GM23338 (cell line): ENCODE measurements around the gene GRIA4. TPM values are rescaled to one million over a fixed set of nuclear protein-coding genes. Genes with fewer than 3 reads are reported as not detected.

Experiments
- ATAC-seq: fragments of 200-7000 bp; cut with Tn5 transposase; 3 replicates; pipeline ENCODE4 v1.9.1; 2020
- DNase-seq: peaks from one replicate; pipeline ENCODE4 v3.0.0-alpha.2; 2015; ENCODE audit warnings: low spot score
- H2AFZ ChIP-seq: fragments of 200-600 bp; sonication (generic); 2 replicates; pipeline ENCODE4 v1.8.0; 2016; ENCODE audit warnings: antibody characterized with exemption, mild to moderate bottlenecking, moderate library complexity
- H3F3A ChIP-seq: fragments of 200-600 bp; sonication (generic); replicated peaks from 2 replicates; pipeline ENCODE4 v1.8.0; 2017; ENCODE audit warnings: antibody characterized with exemption, mixed run types, low read depth
- H3K27ac ChIP-seq: fragments of 200-600 bp; sonication (generic); 2 replicates; pipeline ENCODE4 v1.6.1; 2016; ENCODE audit warnings: low read depth
- H3K27me3 ChIP-seq: fragments of 200-600 bp; sonication (generic); 2 replicates; pipeline ENCODE4 v1.8.0; 2016; ENCODE audit warnings: mild to moderate bottlenecking, mixed run types, moderate library complexity; ENCODE audit not compliant: insufficient read depth
- H3K36me3 ChIP-seq: fragments of 200-600 bp; sonication (generic); 2 replicates; pipeline ENCODE4 v1.8.0; 2016; ENCODE audit warnings: mild to moderate bottlenecking; ENCODE audit not compliant: insufficient read depth
- H3K4me1 ChIP-seq: fragments of 200-600 bp; sonication (generic); 2 replicates; pipeline ENCODE4 v1.8.0; 2016; ENCODE audit warnings: mild to moderate bottlenecking, moderate library complexity; ENCODE audit not compliant: insufficient read depth
- H3K4me2 ChIP-seq: fragments of 200-600 bp; sonication (generic); 2 replicates; pipeline ENCODE4 v1.7.1; 2017; ENCODE audit warnings: mixed run types
- H3K4me3 ChIP-seq: fragments of 200-600 bp; sonication (generic); 2 replicates; pipeline ENCODE4 v1.6.1; 2016; ENCODE audit warnings: mixed run types
- H3K79me2 ChIP-seq: fragments of 200-600 bp; sonication (generic); replicated peaks from 2 replicates; pipeline ENCODE4 v1.8.0; 2017; ENCODE audit warnings: mild to moderate bottlenecking; ENCODE audit not compliant: insufficient read depth
- H3K9me2 ChIP-seq: fragments of 200-600 bp; sonication (generic); 2 replicates; pipeline ENCODE4 v1.8.0; 2017; ENCODE audit not compliant: insufficient read depth
- H4K20me1 ChIP-seq: fragments of 200-600 bp; sonication (generic); replicated peaks from 2 replicates; pipeline ENCODE4 v1.8.0; 2017; ENCODE audit warnings: mild to moderate bottlenecking; ENCODE audit not compliant: insufficient read depth
- H3K27ac Mint-ChIP-seq: 2 replicates; pipeline ENCODE4 v1.8.0; 2020; ENCODE audit warnings: inconsistent platforms, mild to moderate bottlenecking, moderate library complexity, mixed read lengths
- H3K27me3 Mint-ChIP-seq: 3 replicates; pipeline ENCODE4 v1.8.0; 2022; ENCODE audit warnings: low read depth, mild to moderate bottlenecking, moderate library complexity, mixed read lengths, inconsistent platforms; ENCODE audit not compliant: insufficient read depth, poor library complexity
- H3K36me3 Mint-ChIP-seq: 3 replicates; pipeline ENCODE4 v1.8.0; 2021; ENCODE audit warnings: low read depth, mild to moderate bottlenecking, inconsistent platforms, moderate library complexity, mixed read lengths
- H3K4me1 Mint-ChIP-seq: 3 replicates; pipeline ENCODE4 v1.8.0; 2020; ENCODE audit warnings: mild to moderate bottlenecking, inconsistent platforms, mixed read lengths
- H3K4me3 Mint-ChIP-seq: 3 replicates; pipeline ENCODE4 v1.8.0; 2021; ENCODE audit warnings: moderate library complexity, mild to moderate bottlenecking, inconsistent platforms, mixed read lengths
- H3K9me3 Mint-ChIP-seq: 3 replicates; pipeline ENCODE4 v1.8.0; 2020; ENCODE audit warnings: moderate library complexity, mild to moderate bottlenecking, inconsistent platforms, mixed read lengths
- CREB1 ChIP-seq: fragments of 250-450 bp; sonication (Bioruptor Pico); IDR thresholded peaks from 2 replicates; pipeline ENCODE4 v1.5.0; 2020; ENCODE audit warnings: low read depth, mild to moderate bottlenecking, moderate library complexity
- EZH2 ChIP-seq: fragments of 200-600 bp; sonication (generic); IDR thresholded peaks from one replicate; pipeline ENCODE4 v1.8.0; 2017; ENCODE audit warnings: antibody characterized with exemption, mild to moderate bottlenecking, low read depth; ENCODE audit not compliant: unreplicated experiment
- NANOG ChIP-seq: IDR thresholded peaks from 2 replicates; pipeline ENCODE4 v1.6.1; 2016; ENCODE audit warnings: antibody characterized with exemption, borderline replicate concordance
- POLR2AphosphoS5 ChIP-seq: IDR thresholded peaks from 2 replicates; pipeline ENCODE4 v1.6.1; 2016; ENCODE audit warnings: antibody characterized with exemption, low read depth
- REST ChIP-seq: IDR thresholded peaks from one replicate; pipeline ENCODE4 v1.6.1; 2018; ENCODE audit warnings: antibody characterized with exemption; ENCODE audit not compliant: unreplicated experiment
- STAT1 ChIP-seq: IDR thresholded peaks from one replicate; pipeline ENCODE4 v1.6.1; 2016; ENCODE audit warnings: antibody characterized with exemption; ENCODE audit not compliant: unreplicated experiment
- ZNF114 ChIP-seq: fragments of 250-450 bp; sonication (Bioruptor Pico); IDR thresholded peaks from 2 replicates; pipeline ENCODE4 v1.5.0; 2020; ENCODE audit warnings: mild to moderate bottlenecking, moderate library complexity
- ZNF331 ChIP-seq: fragments of 250-450 bp; sonication (Bioruptor Pico); IDR thresholded peaks from 2 replicates; pipeline ENCODE4 v1.5.0; 2020; ENCODE audit warnings: low read depth, mild to moderate bottlenecking, moderate library complexity
- polyA plus RNA-seq: library from polyadenylated mRNA; unstranded; fragments of >200 nt; fragmentation: Nextera tagmentation; extraction: Ambion mirVana; gene quantifications from 2 replicates; pipeline ENCODE4 v1.2.1, GENCODE V29; 2016
- total RNA-seq: library from RNA; depleted of rRNA; stranded (reverse); fragments of >200 nt; shearing (Covaris generic); gene quantifications from 2 replicates; pipeline ENCODE4 v1.2.3, GENCODE V29; 2014
- TF ChIP-seq, protein P1 (sequence below): IDR thresholded peaks from 2 replicates; pipeline ENCODE4 v1.6.1; 2016; ENCODE audit warnings: antibody characterized with exemption
- TF ChIP-seq, protein P2 (sequence below), 2 experiments: fragments of 200-600 bp in 1 of 2; sonication (generic) in 1 of 2; conservative IDR thresholded peaks; 2 replicates each; pipeline versions ENCODE4 v1.5.1 to v1.6.1; 2016 to 2017; ENCODE audit warnings: antibody characterized with exemption in 2 of 2, low read depth in 2 of 2, mild to moderate bottlenecking in 2 of 2, moderate library complexity in 1 of 2

Gene GRIA4
- total and polyA plus RNA-seq, 2 experiments from 2014 or later, result 17.8 to 71.1 TPM

DNA sequence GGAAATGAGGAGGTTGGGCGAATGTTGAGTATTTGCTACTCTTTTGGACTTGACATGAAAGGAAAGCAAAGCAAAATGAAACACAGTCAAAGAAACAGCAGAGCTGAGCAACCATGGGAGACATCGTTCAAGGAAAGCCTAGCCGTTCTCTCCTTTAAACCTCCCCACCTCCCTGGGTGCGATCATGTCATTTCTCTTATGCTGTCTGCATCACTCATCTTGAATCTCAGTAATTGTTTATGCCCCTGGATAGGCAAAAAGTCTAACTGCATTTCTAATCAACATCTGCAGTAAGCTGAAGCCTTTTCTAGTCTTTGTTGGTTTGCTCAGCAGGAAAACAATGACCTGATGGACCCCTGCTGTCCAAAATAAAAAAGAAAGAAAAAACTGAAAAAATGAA, 305.1 kb downstream of the GRIA4 start (continued):
- TF ChIP-seq, protein P1, sequence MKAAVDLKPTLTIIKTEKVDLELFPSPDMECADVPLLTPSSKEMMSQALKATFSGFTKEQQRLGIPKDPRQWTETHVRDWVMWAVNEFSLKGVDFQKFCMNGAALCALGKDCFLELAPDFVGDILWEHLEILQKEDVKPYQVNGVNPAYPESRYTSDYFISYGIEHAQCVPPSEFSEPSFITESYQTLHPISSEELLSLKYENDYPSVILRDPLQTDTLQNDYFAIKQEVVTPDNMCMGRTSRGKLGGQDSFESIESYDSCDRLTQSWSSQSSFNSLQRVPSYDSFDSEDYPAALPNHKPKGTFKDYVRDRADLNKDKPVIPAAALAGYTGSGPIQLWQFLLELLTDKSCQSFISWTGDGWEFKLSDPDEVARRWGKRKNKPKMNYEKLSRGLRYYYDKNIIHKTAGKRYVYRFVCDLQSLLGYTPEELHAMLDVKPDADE, result no peak
- TF ChIP-seq REST (no peak), CREB1 (CRISPR knock-in tag) (no peak), EZH2 (no peak), STAT1 (no peak)
- TF ChIP-seq, protein P2, sequence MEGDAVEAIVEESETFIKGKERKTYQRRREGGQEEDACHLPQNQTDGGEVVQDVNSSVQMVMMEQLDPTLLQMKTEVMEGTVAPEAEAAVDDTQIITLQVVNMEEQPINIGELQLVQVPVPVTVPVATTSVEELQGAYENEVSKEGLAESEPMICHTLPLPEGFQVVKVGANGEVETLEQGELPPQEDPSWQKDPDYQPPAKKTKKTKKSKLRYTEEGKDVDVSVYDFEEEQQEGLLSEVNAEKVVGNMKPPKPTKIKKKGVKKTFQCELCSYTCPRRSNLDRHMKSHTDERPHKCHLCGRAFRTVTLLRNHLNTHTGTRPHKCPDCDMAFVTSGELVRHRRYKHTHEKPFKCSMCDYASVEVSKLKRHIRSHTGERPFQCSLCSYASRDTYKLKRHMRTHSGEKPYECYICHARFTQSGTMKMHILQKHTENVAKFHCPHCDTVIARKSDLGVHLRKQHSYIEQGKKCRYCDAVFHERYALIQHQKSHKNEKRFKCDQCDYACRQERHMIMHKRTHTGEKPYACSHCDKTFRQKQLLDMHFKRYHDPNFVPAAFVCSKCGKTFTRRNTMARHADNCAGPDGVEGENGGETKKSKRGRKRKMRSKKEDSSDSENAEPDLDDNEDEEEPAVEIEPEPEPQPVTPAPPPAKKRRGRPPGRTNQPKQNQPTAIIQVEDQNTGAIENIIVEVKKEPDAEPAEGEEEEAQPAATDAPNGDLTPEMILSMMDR (conservative IDR thresholded peaks at IDR 0.05; ENCODE audit: low read depth in 2 of 2), result no peak

GRCh38 chr11:105918039-105918438, 308.2 kb downstream of the GRIA4 start:
- no peak overlapping the region for H3K27ac ChIP-seq
- H3K9me2 ChIP-seq, result no peaks in the 10 kb centered on the region
- no peak overlapping the region for H3K27ac Mint-ChIP-seq
- H3K4me1 Mint-ChIP-seq, result peaks cover 7% of the 10 kb centered on the region; the same call in 2 of the 3 replicates
- ATAC-seq, result no peak
- no peaks in the 10 kb centered on the region for H3K36me3 Mint-ChIP-seq
- H3K4me3 Mint-ChIP-seq, result no peak overlapping the region
- no peaks in the 10 kb centered on the region for H4K20me1 ChIP-seq
- H2AFZ ChIP-seq, result no peak overlapping the region
- H3K79me2 ChIP-seq, result no peaks in the 10 kb centered on the region
- no peaks in the 10 kb centered on the region for H3K36me3 ChIP-seq
- H3K4me2 ChIP-seq, result no peak overlapping the region
- no peaks in the 10 kb centered on the region for H3K27me3 Mint-ChIP-seq
- no peak for TF ChIP-seq ZNF114
- no peak for TF ChIP-seq NANOG
- no peak for TF ChIP-seq STAT1
- TF ChIP-seq ZNF331 (CRISPR knock-in tag), result no peak
- TF ChIP-seq POLR2AphosphoS5, result no peak
- no peak for TF ChIP-seq CREB1 (CRISPR knock-in tag)
- TF ChIP-seq, protein P1, result no peak
- DNase-seq, result no peak
- H3K9me3 Mint-ChIP-seq, result no peaks in the 10 kb centered on the region
- H3K4me3 ChIP-seq, result no peak overlapping the region
- H3K27me3 ChIP-seq, result no peaks in the 10 kb centered on the region
- no peaks in the 10 kb centered on the region for H3F3A ChIP-seq
- H3K4me1 ChIP-seq, result peaks cover 11% of the 10 kb centered on the region
